ENCODE data around the gene ZNF75A. TPM values are rescaled to one million over a fixed set of nuclear protein-coding genes. Genes with fewer than 3 reads are reported as not detected.

The ZNF75A gene
- total RNA-seq, 1 donor from 2014 or later: 36.3 TPM

DNA sequence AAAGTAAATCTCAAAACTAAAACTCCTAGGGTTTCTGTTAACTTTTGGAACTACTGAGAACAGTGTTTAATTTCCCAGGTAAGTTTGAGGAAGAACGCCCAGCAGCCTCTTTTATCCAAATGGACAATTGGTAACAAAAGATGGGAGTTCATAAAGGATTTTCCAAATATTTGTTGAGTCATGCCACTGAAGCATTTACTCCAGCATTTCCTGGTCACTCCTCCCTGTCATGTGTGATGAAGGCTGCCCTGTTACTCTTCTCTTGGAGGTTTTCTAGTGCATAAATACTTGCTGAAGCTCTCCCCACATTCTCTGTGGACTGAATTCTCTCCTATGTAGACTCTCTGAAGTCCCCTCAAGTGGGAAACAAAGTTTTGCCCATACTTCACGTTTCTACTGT, 16.5 kb downstream of the ZNF75A start:
- Histone ChIP-seq H3K9me3 (ENCODE audit: low read depth) (peaks cover 35% of the 10 kb centered on the region), H3F3A (ENCODE audit: low read depth) (peaks cover 9% of the 10 kb centered on the region), H3K79me2 (ENCODE audit: low read depth) (no peaks in the 10 kb centered on the region), H2AFZ (replicated peaks) (no peak overlapping the region), H3K4me3 (no peak overlapping the region), H3K9ac (no peak overlapping the region), H3K36me3 (peaks cover 18% of the 10 kb centered on the region), H4K20me1 (ENCODE audit: low read depth) (no peaks in the 10 kb centered on the region), H3K4me1 (no peaks in the 10 kb centered on the region), H3K27ac (no peak overlapping the region), H3K4me2 (no peak overlapping the region), H3K27me3 (no peaks in the 10 kb centered on the region)
- Mint-ChIP-seq H3K27ac (no peak overlapping the region), H3K4me3 (no peak overlapping the region), H3K27me3 (ENCODE audit: insufficient read depth, low read depth) (peaks cover 13% of the 10 kb centered on the region), H3K9me3 (peaks cover 60% of the 10 kb centered on the region), H3K36me3 (peaks cover 34% of the 10 kb centered on the region), H3K4me1 (no peaks in the 10 kb centered on the region)
- no peak for DNase-seq (ENCODE audit: low spot score)
- TF ChIP-seq, protein P1, sequence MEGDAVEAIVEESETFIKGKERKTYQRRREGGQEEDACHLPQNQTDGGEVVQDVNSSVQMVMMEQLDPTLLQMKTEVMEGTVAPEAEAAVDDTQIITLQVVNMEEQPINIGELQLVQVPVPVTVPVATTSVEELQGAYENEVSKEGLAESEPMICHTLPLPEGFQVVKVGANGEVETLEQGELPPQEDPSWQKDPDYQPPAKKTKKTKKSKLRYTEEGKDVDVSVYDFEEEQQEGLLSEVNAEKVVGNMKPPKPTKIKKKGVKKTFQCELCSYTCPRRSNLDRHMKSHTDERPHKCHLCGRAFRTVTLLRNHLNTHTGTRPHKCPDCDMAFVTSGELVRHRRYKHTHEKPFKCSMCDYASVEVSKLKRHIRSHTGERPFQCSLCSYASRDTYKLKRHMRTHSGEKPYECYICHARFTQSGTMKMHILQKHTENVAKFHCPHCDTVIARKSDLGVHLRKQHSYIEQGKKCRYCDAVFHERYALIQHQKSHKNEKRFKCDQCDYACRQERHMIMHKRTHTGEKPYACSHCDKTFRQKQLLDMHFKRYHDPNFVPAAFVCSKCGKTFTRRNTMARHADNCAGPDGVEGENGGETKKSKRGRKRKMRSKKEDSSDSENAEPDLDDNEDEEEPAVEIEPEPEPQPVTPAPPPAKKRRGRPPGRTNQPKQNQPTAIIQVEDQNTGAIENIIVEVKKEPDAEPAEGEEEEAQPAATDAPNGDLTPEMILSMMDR (IDR thresholded peaks at IDR 0.05): no peak
- TF ChIP-seq EZH2phosphoT487 (IDR thresholded peaks at IDR 0.05) (no peak), EZH2 (IDR thresholded peaks at IDR 0.05) (no peak)

DNA sequence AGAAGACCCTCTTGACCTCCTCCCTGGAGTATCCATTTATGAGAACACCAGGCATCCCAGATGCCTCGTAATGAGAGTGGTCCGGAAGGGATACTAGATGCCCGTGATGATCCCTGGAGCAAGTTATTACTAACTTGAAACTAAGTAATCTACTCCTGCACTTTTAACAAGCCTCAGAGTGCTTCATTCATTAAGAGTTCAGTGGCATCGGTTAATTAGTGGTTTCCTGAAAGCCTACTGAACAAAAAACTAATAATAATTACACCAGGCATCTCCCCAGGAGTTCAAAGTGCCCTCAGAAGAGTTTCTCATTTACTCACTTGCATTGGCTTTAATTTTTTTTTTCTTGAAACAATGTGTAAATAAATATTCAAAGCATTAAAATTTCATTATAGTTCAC, 22.2 kb downstream of the ZNF75A start:
- H3K36me3 Mint-ChIP-seq: peaks cover 2% of the 10 kb centered on the region
- Histone ChIP-seq H3K36me3 (no peaks in the 10 kb centered on the region), H3K4me1 (no peaks in the 10 kb centered on the region), H3K9ac (no peak overlapping the region), H3F3A (ENCODE audit: low read depth) (no peaks in the 10 kb centered on the region), H3K27ac (no peak overlapping the region), H3K4me2 (no peak overlapping the region), H3K4me3 (no peak overlapping the region), H2AFZ (replicated peaks) (no peak overlapping the region), H3K79me2 (ENCODE audit: low read depth) (no peaks in the 10 kb centered on the region), H3K27me3 (no peaks in the 10 kb centered on the region), H3K9me3 (ENCODE audit: low read depth) (no peaks in the 10 kb centered on the region), H4K20me1 (ENCODE audit: low read depth) (no peaks in the 10 kb centered on the region)
- H3K27me3 Mint-ChIP-seq (ENCODE audit: insufficient read depth, low read depth): peaks cover 2% of the 10 kb centered on the region
- peaks cover 26% of the 10 kb centered on the region for H3K9me3 Mint-ChIP-seq
- DNase-seq (ENCODE audit: low spot score): no peak
- H3K27ac Mint-ChIP-seq: no peak overlapping the region
- no peaks in the 10 kb centered on the region for H3K4me1 Mint-ChIP-seq
- TF ChIP-seq EZH2phosphoT487 (IDR thresholded peaks at IDR 0.05): no peak
- no peak for TF ChIP-seq EZH2 (IDR thresholded peaks at IDR 0.05)
- TF ChIP-seq, protein P1 (IDR thresholded peaks at IDR 0.05): no peak
- H3K4me3 Mint-ChIP-seq: no peak overlapping the region

DNA sequence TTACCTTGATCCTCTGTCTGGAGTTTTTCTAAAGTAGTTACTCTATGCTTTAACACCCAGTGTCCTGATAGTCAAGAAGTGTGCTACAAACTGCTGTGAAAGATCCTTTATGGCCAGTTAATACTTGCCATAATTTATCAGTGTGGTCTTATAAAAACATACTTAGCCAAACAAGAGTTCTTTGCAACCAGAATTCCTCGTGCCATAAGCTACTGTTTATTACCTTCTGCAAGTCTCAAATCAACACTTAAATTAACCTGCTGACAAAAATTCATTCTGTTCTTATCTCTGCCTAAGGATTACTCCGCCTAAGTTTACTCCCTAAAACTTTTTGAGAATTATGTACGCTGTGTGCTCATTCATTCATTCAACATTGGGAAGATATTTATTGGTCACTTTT, 22.8 kb downstream of the ZNF75A start:
- no peaks in the 10 kb centered on the region for H3K27me3 ChIP-seq
- H3K36me3 ChIP-seq: no peaks in the 10 kb centered on the region
- H3K9me3 ChIP-seq (ENCODE audit: low read depth): no peaks in the 10 kb centered on the region
- H3K27me3 Mint-ChIP-seq (ENCODE audit: insufficient read depth, low read depth): peaks cover 2% of the 10 kb centered on the region
- H3K27ac Mint-ChIP-seq: no peak overlapping the region
- H2AFZ ChIP-seq (replicated peaks): no peak overlapping the region
- peaks cover 22% of the 10 kb centered on the region for H3K9me3 Mint-ChIP-seq
- no peaks in the 10 kb centered on the region for H3K4me1 ChIP-seq
- no peak for DNase-seq (ENCODE audit: low spot score)
- no peak overlapping the region for H3K4me3 ChIP-seq
- no peak overlapping the region for H3K4me2 ChIP-seq
- H3K36me3 Mint-ChIP-seq: no peaks in the 10 kb centered on the region
- no peaks in the 10 kb centered on the region for H3F3A ChIP-seq (ENCODE audit: low read depth)
- no peak for TF ChIP-seq EZH2phosphoT487 (IDR thresholded peaks at IDR 0.05)
- no peak for TF ChIP-seq EZH2 (IDR thresholded peaks at IDR 0.05)
- TF ChIP-seq, protein P1 (IDR thresholded peaks at IDR 0.05): no peak
- no peak overlapping the region for H3K4me3 Mint-ChIP-seq
- no peaks in the 10 kb centered on the region for H3K79me2 ChIP-seq (ENCODE audit: low read depth)
- no peaks in the 10 kb centered on the region for H3K4me1 Mint-ChIP-seq
- H4K20me1 ChIP-seq (ENCODE audit: low read depth): no peaks in the 10 kb centered on the region
- H3K27ac ChIP-seq: no peak overlapping the region
- H3K9ac ChIP-seq: no peak overlapping the region

All from neural progenitor cell (in vitro differentiated cells).